NCI-H146 (cell line): Measurements from ENCODE around the gene RHOF.
"Not testable (repeated sequence)": the region's sequence is repeated elsewhere in the genome, so short reads cannot be mapped to it uniquely, and the experiment has no call there.

Source experiments
- DNase-seq: peaks from one replicate; lab custom pipeline; 2025; lab: John Stamatoyannopoulos, UW

The RHOF gene

GRCh38 chr12:121791671-121792551 is 1.6 kb downstream of the RHOF start:
- DNase-seq: no peak

DNA sequence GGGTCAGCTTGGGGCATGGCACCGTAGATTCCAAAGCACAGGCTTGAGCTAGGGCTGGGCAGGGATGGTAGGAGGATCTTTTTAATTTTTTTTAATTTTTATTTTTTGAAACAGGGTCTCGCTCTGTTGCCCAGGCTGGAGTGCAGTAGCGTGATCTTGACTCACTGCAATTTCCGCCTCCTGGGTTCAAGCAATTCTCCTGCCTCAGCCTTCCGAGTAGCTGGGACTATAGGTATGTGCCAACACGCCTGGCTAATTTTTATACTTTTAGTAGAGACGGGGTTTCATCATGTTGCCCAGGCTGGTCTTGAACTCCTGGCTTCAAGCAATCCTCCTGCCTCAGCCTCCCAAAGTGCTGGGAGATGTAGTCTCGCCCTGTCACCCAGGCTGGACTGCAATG is 2.7 kb downstream of the RHOF start:
- DNase-seq: not testable (repeated sequence)

DNA sequence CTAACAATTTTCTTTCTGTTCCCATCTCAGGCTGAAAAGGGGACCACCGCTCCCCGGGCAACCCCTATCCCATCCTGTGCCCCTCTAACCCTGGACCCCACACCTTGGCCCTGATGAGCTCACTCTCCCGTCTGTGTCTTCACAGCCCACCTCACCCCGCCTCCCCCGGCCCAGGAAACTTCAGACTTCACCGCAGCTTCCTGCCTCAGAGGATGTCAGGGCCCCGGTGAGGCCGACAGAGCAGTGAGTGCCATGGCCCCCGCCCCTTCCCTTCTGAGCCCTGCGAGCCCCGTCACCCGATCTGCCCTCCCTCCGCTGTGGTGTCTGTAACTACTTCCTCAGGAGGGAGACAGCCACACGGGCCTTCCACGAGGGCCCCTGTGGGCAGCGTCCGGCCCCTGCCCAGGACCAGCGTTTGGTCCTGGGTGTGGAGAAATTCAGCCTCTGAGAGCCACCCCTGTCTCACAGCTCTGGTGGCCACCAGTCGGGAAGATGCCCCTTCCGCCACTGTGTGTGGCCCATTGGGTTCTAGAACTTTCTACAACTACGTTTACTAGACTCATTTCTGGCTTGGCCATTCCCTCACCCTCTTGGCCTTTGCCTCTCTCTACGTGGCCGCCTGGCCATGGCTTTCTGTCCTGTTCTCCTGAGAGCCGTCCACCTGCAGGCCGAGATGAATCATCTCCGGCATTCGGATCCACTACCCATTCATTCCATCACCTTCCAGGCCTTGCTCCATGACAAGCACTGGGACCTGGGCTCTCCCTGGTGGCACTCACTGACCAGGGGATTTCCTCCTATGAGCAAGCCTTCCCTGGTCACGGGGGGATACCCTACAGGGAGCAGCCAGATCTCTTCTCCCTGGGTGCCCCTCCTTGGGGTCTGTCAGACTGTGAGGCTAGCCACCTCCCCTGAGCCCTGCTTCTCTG is 3.4 kb downstream of the RHOF start:
- no peak for DNase-seq

DNA sequence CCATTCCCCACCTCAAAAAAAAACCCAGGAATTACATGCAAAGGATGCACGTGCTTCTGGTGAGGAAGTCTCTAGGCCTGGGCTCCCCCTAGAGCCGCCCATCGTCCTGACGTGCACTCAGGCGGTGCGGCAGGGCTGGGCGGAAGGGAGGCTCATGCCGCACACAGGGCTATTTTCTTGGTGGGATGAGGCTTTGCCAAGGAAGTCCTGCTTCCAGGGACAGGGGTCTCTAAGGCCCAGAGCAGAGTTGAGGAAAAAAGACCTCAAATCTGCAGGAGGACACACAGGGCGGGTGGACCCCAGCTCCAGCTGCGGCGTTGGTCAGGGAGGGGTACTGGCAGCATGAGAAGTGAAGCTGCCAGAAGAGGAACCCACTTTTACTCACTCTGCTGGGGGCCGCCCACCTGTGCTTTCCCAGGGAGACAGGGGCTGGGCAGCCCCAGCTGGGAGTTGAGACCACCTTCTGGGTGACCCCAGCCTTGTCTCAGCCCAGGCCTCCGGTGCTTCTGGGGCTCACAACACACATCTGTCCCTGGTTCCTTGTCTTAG is 4.2 kb downstream of the RHOF start:
- no peak for DNase-seq

DNA sequence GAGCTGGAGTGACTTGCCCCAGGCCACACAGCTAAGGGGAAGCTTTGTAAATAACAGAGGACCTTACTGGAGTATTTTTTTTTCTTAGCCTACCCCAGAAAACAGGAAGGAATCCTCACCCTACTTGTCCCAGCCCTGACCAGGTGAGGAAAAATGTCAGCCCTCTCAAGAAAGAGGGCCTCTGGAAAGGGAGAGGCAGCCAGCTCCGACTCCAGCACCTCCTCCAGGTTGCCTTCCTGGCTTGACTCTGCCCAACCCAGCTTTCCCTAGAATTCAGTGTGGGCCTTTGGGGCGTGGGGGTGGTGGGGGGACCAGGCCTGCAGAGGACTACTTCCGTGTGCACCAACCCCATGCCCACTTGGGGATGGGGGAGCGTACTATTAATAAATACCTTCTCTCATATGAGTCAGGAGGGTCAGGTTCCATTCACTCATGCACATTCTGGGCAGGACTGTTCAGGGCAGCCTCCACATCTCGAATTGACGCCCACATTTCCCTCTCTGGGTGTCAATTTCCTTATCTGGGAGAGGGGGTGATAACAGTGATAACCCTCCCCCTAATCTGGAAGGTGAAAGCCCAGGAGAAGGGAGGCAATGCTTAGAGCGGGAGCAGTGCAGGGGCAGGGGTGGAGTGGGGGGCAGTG is 5.2 kb downstream of the RHOF start:
- DNase-seq: no peak

DNA sequence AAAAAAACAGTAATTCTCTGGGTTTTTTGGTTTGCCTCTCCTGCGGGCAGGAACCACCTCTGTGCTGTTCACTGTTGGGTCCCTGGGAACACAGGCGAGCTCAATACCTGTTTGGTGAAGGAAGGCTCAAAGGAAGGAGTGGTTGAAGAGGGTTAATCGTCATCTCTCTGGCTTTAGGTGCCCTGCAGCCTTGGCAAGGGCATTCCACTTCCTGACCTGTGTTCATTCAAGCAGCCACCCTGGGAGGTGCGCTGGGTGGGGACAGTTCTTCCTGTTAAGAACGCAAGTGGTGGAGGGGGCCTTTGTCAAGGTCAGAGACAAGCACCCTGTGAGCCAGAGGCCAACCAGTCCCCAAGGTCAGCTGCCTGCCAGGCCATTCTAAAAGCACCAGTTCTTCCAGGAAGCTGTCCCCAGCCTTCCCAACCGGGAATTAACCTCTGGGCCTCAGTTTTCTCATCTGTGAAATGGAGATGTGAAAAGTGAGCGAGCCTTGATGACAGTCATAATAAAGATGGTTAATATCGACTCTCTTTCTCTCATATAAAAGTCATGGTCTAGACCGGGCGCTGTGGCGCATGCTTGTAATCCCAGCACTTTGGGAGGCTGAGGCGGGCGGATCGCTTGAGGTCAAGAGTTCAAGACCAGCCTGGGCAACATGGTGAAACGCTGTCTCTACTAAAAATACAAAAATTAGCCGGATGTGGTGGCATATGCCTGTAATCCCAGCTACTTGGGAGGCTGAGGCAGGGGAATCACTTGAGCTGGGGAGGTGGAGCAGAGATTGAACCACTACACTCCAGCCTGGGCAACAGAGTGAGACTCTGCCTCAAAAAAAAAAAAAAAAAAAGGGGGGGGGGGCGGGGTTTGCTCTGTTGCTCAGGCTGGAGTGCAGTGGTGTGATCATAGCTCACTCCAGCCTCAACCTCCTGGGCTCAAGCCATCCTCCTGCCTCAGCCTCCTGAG is 6.1 kb downstream of the RHOF start:
- no peak for DNase-seq

GRCh38 chr12:121786440-121786825 is 7.1 kb downstream of the RHOF start:
- no peak for DNase-seq

DNA sequence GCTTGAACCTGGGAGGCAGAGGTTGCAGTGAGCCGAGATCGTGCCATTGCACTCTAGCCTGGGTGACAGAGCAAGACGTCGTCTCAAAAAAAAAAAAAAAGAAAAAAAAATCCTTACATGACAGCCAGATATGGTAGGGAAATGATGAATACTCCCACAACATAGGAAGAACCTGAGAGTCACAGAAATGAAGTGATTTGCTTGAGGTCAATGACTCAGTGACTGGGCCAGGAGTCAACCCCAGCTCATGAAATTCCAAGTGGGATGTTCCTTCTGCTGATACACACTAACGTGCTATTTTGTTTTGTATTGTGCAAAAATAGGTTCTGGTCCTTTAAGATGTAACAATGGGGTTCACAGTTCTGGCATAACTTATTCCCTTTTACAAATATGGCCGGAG is 9.0 kb downstream of the RHOF start:
- DNase-seq: no peak

GRCh38 chr12:121783766-121784165 is 9.7 kb downstream of the RHOF start:
- DNase-seq: no peak

- no peak for DNase-seq
These were observed 11.2 kb downstream of the RHOF start for GRCh38 chr12:121781998-121782979.

- no peak for DNase-seq
These were observed 11.9 kb downstream of the RHOF start for GRCh38 chr12:121781484-121781997.

DNA sequence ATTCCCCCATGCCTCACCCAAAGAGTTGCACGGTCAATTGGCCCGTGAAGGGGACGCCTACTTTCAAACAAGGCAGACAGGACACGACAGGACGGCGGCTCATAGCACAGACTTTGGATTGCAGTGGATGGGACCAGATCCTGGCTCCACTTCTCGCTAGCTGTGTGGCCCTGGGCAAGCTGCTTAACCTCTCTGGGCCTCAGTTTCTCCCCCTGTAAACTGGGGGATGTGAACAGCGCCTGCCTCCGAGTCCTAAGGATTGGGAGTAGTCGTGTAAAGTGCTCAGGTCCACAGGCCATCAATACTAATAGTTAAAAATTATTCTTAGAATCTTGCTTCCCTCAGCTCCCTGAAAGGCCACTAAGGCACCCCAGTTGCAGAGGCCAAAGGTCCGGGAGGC is 13.1 kb downstream of the RHOF start:
- no peak for DNase-seq

DNA sequence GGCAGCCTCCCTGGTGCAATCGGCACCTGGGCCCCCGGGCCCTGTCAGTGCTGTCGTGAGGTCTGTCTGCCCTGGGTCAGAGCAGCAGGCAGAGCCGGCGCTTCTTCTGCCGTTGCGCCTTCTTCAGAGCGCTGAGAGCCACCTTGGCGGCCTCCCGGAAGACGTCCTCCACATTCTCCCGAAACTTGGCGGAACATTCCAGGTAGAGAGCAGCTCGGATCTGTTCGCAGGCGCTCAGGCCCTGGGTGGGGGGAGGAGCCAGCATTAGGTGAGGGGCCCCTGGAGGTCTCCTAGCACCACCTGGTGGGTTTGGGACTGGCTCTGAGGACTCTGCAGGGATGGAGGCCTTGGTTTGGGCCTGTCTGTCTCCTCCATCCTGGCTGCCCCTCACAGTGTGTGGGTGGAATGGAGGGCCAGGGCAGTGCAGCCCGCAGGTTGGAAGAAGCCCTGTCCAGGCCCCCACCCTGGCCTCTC is 14.0 kb downstream of the RHOF start:
- no peak for DNase-seq

- DNase-seq: no peak
These were observed 14.7 kb downstream of the RHOF start for GRCh38 chr12:121778567-121779421.

- peak; percentile 49 for DNase-seq
These were observed 17.0 kb downstream of the RHOF start for GRCh38 chr12:121776190-121777098.

DNA sequence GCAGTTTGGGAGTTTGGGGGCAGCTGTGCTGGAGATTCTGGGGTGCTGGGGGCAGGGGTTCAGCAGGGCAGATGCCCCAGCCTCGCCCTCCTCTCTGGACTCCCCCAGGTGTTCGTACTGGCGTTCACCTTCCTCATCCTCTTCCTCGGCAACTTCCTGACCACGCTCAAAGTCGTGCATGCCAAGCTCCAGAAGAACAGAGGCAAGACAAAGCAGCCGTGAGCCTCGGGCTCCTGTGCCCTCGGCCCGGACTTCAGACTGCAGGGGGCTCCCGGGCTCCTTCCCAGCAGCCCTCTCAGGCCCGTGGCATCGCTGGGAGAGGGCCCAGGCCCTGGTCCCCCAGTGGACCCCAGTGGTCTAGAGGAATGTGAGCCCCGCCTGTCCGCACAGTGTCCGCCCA is 18.0 kb downstream of the RHOF start:
- no peak for DNase-seq

DNA sequence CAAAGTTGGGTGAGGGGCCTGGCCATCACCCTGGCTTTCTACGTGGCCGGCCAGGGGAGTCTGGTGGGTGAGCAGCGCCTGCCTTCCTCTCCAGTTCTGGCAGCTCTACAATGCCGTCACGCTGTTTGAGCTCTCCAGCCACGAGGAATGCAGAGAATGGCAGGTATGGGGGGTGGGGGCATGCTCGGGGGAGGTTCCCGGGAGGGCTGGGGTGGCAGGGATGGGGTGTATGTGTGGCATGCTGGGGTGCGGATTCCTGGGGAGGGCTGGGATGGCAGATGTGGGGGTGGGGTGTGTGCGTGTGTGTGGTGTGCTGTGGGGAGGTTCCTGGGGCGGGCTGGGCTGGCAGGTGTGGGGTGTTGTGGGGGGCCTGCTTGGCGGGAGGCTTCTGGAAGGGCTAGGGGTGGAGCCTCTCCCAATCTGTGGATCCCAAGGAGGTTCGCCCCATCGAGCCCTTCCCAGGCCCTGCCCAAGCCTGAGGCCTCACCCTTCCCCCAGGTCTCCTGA is 18.5 kb downstream of the RHOF start:
- no peak for DNase-seq
